BLaER1 treated with 17β-estradiol and CSF1 and Interleukin-3, amounts not matched to agents 10 nM and 100 nM (cell line): ENCODE data around the gene GIPC1.

ENCODE experiments used
- H3K27ac ChIP-seq, 11 experiments: shearing (Covaris generic); formaldehyde crosslinking; 2 replicates each; pipeline ENCODE4 v1.8.1; 2022
- H3K27me3 ChIP-seq, 11 experiments: shearing (Covaris generic); formaldehyde crosslinking; 2 replicates each; pipeline ENCODE4 v1.8.1; 2022
- H3K36me3 ChIP-seq, 11 experiments: shearing (Covaris generic); formaldehyde crosslinking; 2 replicates each; pipeline ENCODE4 v1.8.1; 2022
- H3K4me1 ChIP-seq, 10 experiments: shearing (Covaris generic); formaldehyde crosslinking; 2 replicates each; pipeline ENCODE4 v1.8.1; 2022
- H3K4me2 ChIP-seq, 11 experiments: shearing (Covaris generic); formaldehyde crosslinking; 2 replicates each; pipeline ENCODE4 v1.8.1; 2022
- H3K4me3 ChIP-seq, 10 experiments: shearing (Covaris generic); formaldehyde crosslinking; 2 replicates each; pipeline ENCODE4 v1.8.1; 2022
- H3K9ac ChIP-seq, 11 experiments: shearing (Covaris generic); formaldehyde crosslinking; 2 replicates each; pipeline ENCODE4 v1.8.1; 2022
- H3K9me3 ChIP-seq, 11 experiments: shearing (Covaris generic); formaldehyde crosslinking; replicated peaks in 1 of 11; 2 replicates each; pipeline ENCODE4 v1.8.1; 2022
- H4K20me1 ChIP-seq, 11 experiments: shearing (Covaris generic); formaldehyde crosslinking; 2 replicates each; pipeline ENCODE4 v1.8.1; 2022
- Cebpa-rat ChIP-seq, 11 experiments: shearing (Covaris generic); IDR thresholded peaks; 2 replicates each; pipeline ENCODE4 v1.8.1; 2022

The GIPC1 gene

GRCh38 chr19:14515501-14516047 is 19.6 kb upstream of the GIPC1 start:
- Histone ChIP-seq H3K27me3 (no peaks in the 10 kb centered on the region), H3K9me3 (no peaks in the 10 kb centered on the region), H4K20me1 (peaks cover 38 to 60% (median 46%) of the 10 kb centered on the region in 11 experiments), H3K27ac (peak overlapping the region in 5 of 11 experiments; percentile 7 to 93 (median 49); a peak in 3 of 22 replicates), H3K4me3 (peak overlapping the region; percentile 84 to 99 (median 95)), H3K4me2 (peak overlapping the region; percentile 90 to 99 (median 95)), H3K4me1 (peaks cover 67 to 84% (median 81%) of the 10 kb centered on the region in 10 experiments), H3K9ac (peak overlapping the region; percentile 95 to 99 (median 98)), H3K36me3 (peaks cover 35 to 52% (median 45%) of the 10 kb centered on the region in 11 experiments)
- TF ChIP-seq Cebpa-rat (IDR thresholded peaks at IDR 0.05), result no peak

- Histone ChIP-seq H3K9me3 (no peaks in the 10 kb centered on the region), H4K20me1 (peaks cover 38 to 60% (median 46%) of the 10 kb centered on the region in 11 experiments), H3K36me3 (peaks cover 35 to 52% (median 45%) of the 10 kb centered on the region in 11 experiments), H3K27me3 (no peaks in the 10 kb centered on the region), H3K9ac (peak overlapping the region; percentile 95 to 99 (median 98); a peak in 16 of 22 replicates), H3K27ac (peak overlapping the region in 7 of 11 experiments; percentile 13 to 49 (median 27); a peak in 11 of 22 replicates), H3K4me1 (peaks cover 60 to 84% (median 81%) of the 10 kb centered on the region in 10 experiments), H3K4me3 (peak overlapping the region; percentile 7 to 99 (median 92); a peak in 13 of 20 replicates), H3K4me2 (peak overlapping the region; percentile 90 to 99 (median 95))
- TF ChIP-seq Cebpa-rat (IDR thresholded peaks at IDR 0.05), result no peak
Measured at GRCh38 chr19:14514215-14514863, 18.4 kb upstream of the GIPC1 start.

- no peak for TF ChIP-seq Cebpa-rat (IDR thresholded peaks at IDR 0.05)
- peaks cover 54 to 94% (median 91%) of the 10 kb centered on the region in 10 experiments for H3K4me1 ChIP-seq
- peaks cover 0 to 6% (median 0%) of the 10 kb centered on the region in 11 experiments; a peak in 3 of 22 replicates for H3K27me3 ChIP-seq
- H3K9me3 ChIP-seq, result no peaks in the 10 kb centered on the region
- peaks cover 35 to 52% (median 45%) of the 10 kb centered on the region in 11 experiments for H3K36me3 ChIP-seq
- H3K27ac ChIP-seq, result peak overlapping the region in 7 of 11 experiments; percentile 72 to 86 (median 76); a peak in 11 of 22 replicates
- H3K4me2 ChIP-seq, result peak overlapping the region in 9 of 11 experiments; percentile 69 to 99 (median 95); a peak in 13 of 22 replicates
- peaks cover 35 to 53% (median 43%) of the 10 kb centered on the region in 11 experiments for H4K20me1 ChIP-seq
- H3K4me3 ChIP-seq, result no peak overlapping the region
- peak overlapping the region in 1 of 11 experiments; percentile 59; a peak in 2 of 22 replicates for H3K9ac ChIP-seq
Measured at GRCh38 chr19:14512406-14512961, 16.6 kb upstream of the GIPC1 start.

GRCh38 chr19:14511229-14511593 is 15.3 kb upstream of the GIPC1 start:
- peak overlapping the region in 10 of 11 experiments; percentile 71 to 86 (median 74); a peak in 21 of 22 replicates for H3K27ac ChIP-seq
- peak overlapping the region; percentile 31 to 99 (median 88) for H3K4me2 ChIP-seq

GRCh38 chr19:14510311-14511228 is 14.6 kb upstream of the GIPC1 start:
- Histone ChIP-seq H3K9ac (peak overlapping the region; percentile 25 to 73 (median 58); a peak in 16 of 22 replicates), H4K20me1 (peaks cover 16 to 34% (median 24%) of the 10 kb centered on the region in 11 experiments; a peak in 21 of 22 replicates), H3K4me1 (peaks cover 58 to 100% (median 94%) of the 10 kb centered on the region in 10 experiments), H3K27me3 (peaks cover 0 to 15% (median 6%) of the 10 kb centered on the region in 11 experiments; a peak in 9 of 22 replicates), H3K9me3 (no peaks in the 10 kb centered on the region), H3K27ac (peak overlapping the region; percentile 37 to 86 (median 73); a peak in 21 of 22 replicates), H3K4me3 (peak overlapping the region in 2 of 10 experiments; percentile 4 to 9; a peak in 3 of 20 replicates), H3K36me3 (peaks cover 23 to 35% (median 28%) of the 10 kb centered on the region in 11 experiments), H3K4me2 (peak overlapping the region; percentile 31 to 99 (median 88))
- TF ChIP-seq Cebpa-rat (IDR thresholded peaks at IDR 0.05), result peak in 10 of 11 experiments; percentile 31 to 84 (median 74); a peak in 16 of 22 replicates

More at GRCh38 chr19:14511229-14511593, 15.3 kb upstream of the GIPC1 start:
- no peak; a peak in 3 of 22 replicates for TF ChIP-seq Cebpa-rat (IDR thresholded peaks at IDR 0.05)
- Histone ChIP-seq H4K20me1 (peaks cover 23 to 41% (median 30%) of the 10 kb centered on the region in 11 experiments), H3K4me1 (peaks cover 58 to 100% (median 97%) of the 10 kb centered on the region in 10 experiments), H3K27me3 (peaks cover 0 to 15% (median 6%) of the 10 kb centered on the region in 11 experiments; a peak in 9 of 22 replicates), H3K9ac (peak overlapping the region; percentile 12 to 73 (median 58); a peak in 16 of 22 replicates), H3K9me3 (no peaks in the 10 kb centered on the region), H3K36me3 (peaks cover 29 to 42% (median 34%) of the 10 kb centered on the region in 11 experiments), H3K4me3 (peak overlapping the region in 2 of 10 experiments; percentile 4; a peak in 3 of 20 replicates)

- no peak for TF ChIP-seq Cebpa-rat (IDR thresholded peaks at IDR 0.05)
- Histone ChIP-seq H3K27me3 (peaks cover 0 to 15% (median 6%) of the 10 kb centered on the region in 11 experiments; a peak in 9 of 22 replicates), H4K20me1 (peaks cover 0 to 8% (median 0%) of the 10 kb centered on the region in 11 experiments; a peak in 3 of 22 replicates), H3K4me2 (peak overlapping the region; percentile 3 to 99 (median 68); a peak in 16 of 22 replicates), H3K36me3 (peaks cover 0 to 9% (median 1%) of the 10 kb centered on the region in 11 experiments; a peak in 9 of 22 replicates), H3K9me3 (no peaks in the 10 kb centered on the region), H3K4me1 (peaks cover 45 to 88% (median 78%) of the 10 kb centered on the region in 10 experiments), H3K4me3 (no peak overlapping the region), H3K27ac (peak overlapping the region in 7 of 11 experiments; percentile 6 to 39 (median 11); a peak in 8 of 22 replicates), H3K9ac (no peak overlapping the region)
Measured at GRCh38 chr19:14507704-14508542, 12.0 kb upstream of the GIPC1 start.
